HG03280 (cell line): ENCODE measurements around the gene PTPN22.

ENCODE experiments used
- ATAC-seq: cut with Tn5 transposase; IDR thresholded peaks from one replicate; pipeline ENCODE4 v1.9.1; 2021; ENCODE audit warnings: mild to moderate bottlenecking, moderate library complexity; ENCODE audit not compliant: unreplicated experiment

Gene PTPN22

DNA sequence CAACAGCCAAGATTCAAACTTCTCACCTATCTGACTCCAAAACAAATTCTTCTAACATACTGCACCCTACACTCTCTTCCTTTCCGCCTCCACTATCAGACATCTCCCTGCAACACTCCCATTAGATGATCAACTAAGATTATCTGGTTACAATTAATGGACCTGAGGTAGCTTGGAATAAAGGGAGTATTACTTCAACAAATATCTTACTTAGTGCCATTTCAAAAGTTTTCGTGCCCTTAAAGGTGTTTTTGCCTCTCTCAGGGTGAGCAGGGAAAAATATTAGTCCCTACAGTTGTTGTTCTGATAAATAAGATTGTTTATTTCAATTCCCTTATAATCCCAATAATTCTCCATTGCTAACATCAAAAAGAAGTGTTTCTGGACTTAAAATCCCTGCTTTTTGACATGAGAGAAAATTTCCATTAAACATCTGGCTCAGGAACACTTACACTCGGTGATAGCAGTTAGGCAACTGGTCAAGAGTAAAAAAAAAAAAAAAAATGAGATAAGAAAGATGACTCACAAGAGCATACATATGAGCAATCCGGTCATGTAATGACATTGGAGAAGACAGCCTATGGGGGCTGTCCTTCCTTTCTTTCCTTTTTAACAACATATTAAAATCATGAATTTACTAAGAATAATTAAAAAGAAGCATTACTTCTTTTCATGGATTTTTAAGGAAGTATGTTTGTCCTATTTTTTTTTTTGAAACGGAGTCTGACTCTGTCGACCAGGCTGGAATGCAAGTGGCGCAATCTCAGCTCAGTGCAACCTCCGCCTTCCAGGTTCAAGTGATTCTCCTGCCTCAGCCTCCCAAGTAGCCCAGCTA lies 66.9 kb downstream of the PTPN22 start:
- ATAC-seq = no peak

DNA sequence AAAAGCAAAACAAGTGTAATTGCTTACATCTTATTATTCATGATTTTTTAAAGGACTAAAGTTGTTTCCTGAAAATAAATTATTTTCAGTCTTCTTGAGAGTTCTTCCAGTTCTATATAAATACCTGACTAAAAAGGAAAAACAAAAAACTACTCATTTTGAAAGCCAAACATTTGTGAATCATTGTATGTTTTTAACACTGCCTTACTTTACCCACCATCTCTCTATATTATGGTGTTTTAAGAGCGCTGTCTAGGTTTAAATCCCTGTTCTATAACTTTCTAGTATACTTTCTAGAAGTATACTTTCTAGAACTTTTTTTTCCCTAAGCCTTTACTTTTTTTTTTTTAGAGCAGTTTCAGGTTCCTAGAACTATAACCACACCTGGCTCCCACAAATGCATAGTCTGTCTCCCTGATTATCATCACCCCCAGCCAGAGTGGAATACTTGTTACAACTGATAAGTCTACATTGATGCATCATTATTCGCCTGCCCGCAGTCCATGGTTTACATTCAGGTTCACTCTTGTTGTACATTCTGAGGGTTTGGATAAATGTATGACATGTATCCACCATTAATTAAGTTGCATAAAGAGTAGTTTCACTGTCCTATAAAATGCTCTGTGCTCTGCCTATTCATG lies 69.0 kb downstream of the PTPN22 start:
- ATAC-seq = no peak

DNA sequence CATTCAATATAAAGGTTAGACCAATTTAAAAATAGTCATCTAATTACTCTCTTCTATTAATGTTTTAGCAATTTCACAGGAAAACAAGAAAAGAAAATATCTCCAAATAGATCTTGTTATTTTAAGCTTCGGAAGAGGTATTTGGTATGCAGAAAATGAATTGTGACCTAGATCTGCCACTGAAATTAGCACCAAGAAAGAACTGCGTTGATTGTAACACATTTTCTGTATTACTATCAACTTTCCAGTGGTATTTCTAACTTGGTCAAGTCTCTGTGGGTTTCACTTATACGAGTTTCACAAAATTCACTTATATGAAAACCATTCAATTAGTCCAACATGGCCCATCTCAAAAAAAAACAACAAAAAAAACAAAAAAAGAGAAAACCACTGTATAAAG lies 71.0 kb downstream of the PTPN22 start:
- ATAC-seq = no peak

DNA sequence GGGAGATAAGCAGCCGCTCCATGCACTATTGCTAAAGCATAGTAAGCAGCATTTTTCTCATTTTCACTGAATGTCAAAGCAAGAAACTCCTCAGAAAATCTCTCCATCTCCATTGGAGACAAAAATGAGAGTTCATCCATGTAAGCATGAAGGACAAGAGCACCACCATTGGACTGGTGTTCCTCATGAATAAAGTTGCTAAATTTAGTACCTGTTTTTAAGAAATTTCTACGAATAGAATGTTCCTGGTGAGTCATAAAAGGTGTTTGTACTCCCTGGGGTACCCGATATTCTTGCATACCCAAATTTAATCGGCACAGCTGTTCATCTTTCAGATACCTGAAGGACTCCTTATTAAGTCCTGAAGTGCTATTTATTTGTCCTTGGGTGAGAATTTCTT lies 74.0 kb downstream of the PTPN22 start:
- ATAC-seq = no peak

DNA sequence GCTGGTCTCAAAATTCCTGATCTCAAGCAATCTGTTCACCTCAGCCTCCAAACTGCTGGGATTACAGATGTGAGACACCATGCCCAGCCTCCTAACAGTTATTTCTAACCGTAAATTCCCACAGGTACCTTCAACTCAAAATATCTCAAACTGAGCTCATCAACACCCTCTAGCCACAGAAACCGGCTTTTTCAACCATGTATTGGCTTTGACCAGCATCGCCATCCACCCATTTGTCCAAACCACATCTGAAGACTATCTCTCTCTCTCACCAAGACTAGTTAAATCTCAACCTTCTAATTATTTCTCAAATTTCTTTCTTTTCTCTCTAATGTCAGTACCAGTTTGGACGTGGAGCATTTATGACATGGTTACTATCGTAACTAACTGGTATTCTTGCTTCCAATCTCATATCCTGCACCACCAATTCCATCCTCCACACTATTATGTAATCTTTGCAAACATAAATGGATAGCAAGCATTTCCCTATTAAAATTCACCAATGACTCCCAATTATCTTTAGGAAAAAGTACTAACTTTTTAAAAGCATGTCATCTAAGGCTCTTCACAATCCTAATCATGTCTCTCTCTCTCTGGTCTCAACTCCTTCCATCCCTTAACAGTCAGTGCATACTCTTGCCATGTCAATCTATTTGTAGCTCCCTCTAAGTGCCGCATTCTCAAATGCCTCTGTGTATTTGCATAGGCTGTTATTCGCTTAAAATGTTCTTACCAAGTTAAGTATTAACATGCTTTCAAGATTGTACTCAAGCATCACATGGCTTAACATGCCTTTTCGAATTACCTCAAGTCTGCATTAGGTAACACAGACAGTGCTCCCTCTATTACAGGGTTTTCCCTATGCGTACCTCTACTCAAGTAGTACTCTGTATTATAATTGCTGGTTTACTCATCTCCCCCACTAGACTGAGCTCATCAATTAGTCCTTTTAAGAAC lies 77.4 kb downstream of the PTPN22 start:
- no peak for ATAC-seq

DNA sequence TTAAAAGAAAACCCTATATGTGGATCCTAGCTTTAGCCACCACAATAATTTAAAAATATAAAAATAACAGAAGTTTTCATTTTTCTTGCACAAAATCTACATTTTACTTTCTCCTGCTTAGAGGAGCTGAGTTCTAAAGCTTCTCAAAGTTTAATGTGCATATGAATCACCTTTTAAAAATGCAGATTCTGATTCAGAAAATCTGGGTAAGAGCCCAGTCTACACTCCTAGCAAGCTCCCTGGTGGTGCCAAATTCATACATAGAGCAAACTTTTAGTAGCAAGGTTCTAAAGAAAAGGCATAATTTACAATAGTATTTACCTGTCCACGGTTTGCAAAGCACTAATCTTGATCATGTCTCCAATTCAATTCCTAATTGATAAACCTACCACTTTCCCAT lies 78.5 kb downstream of the PTPN22 start:
- ATAC-seq = no peak

DNA sequence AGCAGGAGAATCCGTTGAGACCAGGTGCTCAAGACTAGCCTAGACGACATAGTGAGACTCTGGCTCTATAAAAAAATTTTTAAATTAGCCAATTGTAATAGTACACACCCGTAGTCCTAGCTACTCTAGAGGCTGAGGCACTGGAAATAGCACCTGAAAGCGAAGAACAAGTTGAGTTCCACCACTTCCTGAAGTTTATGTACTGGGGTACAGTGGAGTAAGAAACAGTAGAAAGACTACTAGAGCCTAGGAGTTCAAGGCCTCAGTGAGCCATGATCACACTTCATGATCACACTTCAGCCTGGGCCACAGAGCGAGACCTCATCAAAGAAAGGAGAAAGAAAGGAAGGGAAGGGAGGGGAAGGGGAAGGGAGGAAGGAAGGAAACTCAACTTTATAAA lies 79.0 kb downstream of the PTPN22 start:
- no peak for ATAC-seq

DNA sequence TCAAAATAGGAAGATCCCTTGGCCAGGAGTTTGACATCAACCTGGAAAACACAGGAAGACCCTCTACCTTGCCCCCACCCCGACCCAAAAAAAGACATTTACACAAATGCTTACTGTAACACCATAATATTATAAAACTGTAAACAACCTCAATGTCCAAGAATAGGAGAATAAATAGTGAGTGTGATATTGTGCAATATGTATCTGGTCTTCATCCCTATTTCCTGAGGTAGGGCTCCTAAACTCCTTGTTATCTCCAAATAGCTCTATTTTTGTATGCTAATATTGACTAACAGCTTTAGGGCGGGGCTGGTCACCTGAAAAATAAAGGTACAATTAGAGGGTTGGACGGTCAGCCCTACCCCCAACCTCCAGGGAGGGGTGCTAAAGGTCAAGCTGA lies 82.7 kb downstream of the PTPN22 start:
- no peak for ATAC-seq

DNA sequence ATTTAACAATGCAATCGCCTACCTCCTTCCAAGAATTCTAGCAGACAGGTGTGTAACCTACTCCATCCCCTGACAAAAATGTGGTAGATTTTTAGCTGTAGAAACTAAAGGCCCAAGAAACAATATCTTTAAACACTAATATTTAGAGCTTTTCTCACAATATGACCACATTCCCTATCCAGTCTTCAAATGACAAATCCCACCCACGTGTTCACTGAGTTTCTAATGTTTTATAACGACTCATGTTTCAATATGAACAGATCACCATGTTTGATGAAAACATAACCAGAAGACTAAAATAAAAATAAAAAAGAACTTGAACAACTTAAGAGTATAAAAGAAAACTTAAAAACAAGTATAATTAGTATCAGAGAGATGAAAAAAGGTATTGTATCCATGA lies 83.8 kb downstream of the PTPN22 start:
- no peak for ATAC-seq

DNA sequence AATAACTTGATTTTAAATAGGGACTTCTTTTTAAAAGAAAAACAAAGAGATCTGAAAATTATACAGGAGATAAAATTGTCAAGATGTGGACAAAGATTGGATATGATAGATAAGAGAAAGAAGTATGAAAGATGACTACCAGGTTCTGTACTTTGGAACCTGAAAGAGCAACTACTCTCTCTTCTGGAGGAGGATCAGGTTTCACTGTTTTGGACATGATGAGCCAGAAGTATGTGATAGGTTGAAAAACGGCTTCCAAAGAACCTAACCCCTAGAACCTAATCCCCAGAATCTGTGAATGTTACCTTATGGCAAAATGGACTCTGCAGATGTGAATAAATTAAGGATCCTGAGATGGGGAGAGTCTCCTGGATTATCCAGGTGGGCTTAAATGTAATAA lies 85.4 kb downstream of the PTPN22 start:
- no peak for ATAC-seq

DNA sequence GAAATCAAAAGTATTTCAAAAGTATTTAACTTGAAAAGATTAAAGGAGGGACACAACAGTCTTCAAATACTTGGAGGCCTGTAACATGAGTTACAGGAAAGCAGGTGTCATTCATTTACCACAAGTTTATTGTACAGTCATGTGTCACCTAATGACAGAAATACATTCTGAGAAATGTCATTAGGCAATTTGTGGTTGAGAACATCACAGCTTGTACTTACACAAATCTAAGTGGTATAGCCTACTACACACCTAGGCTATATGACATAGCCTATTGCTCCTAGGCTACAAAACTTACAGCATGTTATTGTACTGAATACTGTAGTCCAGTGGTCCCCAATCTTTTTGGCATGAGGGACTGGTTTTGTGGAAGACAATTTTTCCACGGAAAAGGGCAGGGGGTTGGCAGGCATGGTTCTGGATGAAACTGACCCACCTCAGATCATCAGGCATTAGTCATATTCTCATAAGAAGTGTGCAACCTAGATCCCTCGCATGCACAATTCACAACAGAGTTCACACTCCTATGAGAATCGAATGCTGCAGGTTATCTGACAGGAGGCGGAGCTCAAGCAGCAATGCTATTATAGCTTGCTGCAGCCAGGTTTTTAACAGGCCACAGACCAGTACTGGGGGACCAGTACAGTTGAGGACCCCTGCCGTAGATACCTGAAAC lies 87.3 kb downstream of the PTPN22 start:
- ATAC-seq = peak; percentile 60

DNA sequence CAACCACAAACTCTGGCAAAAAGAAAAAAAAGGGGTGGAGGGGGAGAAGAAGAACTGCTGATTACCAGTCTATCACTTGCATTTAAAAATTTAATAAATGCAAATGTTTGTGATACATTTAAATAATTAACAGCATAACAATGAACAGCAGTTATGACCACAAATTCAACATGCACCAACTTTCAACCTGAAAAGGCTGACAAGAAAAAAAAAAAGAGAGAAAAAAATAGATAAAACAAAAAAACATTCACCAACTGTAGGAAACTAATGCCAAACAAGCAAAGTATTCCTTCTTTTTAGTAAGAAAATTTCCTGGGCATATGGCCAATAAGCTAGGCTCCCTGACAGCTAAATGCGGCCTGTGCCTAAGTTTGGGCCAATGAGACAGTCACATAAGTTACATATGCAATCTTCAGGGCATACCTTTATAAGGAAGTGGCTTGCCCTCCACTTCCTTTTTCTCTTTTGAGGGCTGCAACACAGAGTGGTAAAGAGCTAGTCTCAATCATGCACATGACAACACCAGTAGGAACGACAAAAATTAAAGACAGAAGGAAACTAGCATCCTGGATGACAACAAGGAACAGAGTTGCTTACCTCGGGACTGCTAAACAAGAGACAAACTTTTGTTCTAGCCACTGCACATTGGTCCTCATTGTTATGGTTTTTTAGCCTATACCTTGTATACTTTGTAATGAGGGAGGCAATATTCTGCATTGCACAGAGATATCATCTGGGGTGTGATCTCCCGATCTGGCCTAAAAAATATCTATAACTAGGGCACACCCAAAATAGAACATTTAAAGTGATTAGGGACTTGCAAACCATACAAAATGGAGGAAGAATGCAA lies 88.0 kb downstream of the PTPN22 start:
- ATAC-seq = no peak

DNA sequence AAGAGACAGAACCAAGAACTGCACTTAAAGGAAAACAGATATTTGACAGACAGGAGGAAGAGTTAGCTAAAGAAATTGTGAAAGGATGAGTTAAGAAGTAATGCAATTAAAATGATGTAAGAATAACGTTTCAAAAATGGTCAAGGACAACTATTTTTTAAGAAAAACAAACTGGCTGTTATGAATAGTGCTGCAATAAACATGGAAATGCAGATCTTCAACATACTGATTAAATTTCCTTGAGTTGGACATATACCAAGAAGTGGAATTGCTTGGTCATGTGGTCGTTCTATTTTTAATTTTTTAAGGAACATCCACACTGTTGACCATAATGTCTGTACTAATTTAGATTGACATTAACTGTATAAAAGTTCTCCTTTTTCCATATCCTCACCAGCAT lies 89.1 kb downstream of the PTPN22 start:
- no peak for ATAC-seq

DNA sequence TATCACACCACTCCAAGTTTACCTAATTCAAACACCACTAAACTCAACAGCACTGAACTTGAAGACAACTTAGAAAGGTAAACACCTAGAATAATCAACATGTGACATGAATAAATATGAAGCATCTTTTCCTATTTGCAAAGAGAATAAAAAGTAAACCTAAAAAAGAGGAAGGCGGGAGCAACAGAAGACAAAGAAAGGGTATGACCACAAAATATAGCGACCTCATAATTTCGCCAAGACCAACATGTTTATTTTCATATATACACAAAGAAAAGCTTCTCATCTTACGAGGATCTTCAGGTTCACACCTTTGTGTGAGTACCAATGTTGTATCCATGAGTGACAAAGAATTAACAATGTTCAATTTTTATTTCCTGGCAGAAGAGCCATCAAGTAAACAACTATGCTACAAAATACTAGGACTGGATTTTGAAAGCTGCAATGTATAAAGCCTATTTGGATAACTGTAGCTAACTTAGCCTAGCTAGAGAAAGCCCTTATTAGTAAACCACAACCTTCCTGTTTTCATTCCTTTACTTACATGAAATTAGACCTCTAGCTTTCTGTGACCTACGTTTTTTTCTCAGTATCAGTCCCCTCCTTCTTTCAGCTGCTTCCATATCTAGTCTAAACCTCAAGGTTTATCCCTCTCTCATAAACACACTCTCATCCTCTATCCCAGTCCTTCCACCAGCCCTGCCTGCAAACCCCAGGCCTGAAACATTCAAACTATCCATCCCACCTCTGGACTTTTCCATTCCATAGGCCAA lies 91.0 kb downstream of the PTPN22 start:
- no peak for ATAC-seq

DNA sequence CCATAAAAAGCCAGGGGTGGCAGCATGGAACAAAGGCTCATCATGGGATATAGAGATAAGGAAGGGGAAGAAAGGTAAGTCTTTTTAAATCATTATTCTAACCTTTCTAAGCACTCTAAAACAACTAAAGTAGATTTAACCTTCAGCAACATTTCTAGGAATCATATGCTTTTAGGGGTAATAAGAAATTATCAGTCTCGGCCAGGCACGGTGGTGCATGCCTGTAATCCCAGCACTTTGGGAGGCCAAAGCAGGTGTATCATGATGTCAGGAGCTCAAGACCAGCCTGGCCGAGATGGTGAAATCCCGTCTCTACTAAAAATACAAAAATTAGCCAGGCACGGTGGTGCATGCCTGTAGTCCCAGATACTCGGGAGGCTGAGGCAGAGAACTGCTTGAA lies 92.0 kb downstream of the PTPN22 start:
- no peak for ATAC-seq

DNA sequence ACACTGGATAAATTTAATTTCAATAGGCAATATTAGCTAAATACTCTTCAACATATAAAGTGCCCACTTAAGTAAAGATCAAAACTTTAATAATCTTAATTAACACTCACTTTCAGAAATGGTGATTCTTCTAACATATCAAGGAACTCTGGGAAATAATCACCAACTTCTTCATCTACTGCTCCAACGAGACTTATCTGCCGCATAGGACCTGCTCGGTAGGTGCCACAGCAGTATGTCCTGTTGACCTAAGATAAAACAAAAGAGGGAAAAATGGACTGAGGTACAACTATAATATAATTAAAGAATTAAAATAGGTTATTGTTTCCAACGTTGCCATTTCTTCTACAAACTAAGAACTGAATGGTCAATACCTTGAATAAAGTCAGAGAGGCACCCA lies 94.0 kb downstream of the PTPN22 start:
- no peak for ATAC-seq

DNA sequence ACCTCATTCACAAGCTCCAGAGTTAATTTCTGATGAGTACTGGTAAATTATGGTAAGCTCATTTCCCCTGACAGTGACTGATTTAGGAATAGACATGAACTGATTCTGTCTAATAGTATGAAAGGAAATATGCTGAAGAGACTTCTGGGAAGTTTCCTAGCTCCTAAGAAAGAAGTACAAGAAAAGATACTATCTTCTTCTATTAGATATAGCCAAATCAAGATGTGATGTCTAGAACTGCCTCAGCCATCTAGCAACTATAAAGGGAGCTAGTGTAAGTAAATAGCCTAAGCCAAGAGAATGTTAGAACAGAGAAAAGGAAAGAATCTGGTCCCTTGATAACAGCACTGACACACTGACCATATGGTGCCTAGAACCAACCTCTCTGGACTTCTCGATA lies 101.5 kb downstream of the PTPN22 start:
- ATAC-seq = no peak

DNA sequence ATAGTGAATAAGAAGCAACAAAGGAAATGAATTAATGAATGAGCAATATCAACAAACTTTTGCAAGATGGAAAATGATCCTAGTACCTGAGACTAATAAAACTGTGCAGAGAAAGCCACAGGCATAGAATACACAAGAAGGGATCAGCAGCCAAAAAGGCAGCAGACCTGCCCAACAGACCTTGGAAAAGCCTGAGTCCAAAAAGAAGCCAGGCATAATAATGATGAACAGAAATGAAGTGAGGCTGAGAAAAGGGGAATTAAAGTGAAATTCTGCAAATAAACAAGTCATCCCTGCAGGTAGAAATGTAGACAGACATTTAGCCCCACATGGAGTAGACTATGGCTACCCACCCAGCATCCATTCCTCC lies 101.9 kb downstream of the PTPN22 start:
- ATAC-seq = no peak

DNA sequence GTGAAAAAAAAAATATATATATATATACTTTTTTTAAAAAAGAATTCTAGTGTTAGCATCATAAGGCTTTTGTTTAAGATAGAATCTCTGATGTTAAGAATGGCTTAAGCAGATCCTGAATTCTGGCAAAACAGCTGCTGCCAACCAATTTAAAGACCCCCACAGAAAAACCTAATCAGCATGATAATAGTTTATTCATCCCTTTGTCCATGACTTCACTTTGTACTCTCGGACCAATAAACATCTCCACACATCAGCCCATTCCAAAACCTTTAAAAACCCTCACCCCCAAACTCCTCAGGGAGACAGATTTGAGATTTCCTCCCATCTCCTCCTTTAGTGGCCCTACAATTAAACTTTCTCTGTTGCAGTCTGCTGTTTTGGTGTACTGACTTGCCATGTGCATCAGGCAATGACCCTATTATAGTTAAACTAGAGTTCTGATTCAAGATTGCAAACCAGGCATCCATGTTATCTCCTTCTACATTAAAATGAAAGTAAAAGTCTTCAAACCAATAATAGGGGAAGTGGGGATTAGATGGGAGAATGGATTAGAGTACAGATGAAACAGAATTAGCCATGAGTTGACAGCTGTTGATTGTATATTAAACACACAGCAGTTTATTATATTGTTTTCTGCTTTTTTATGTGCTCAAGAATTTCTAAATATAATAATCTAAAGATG lies 102.5 kb downstream of the PTPN22 start:
- no peak for ATAC-seq
